RWPE2 (cell line): Measurements from ENCODE around the gene KBTBD12.

Experiments used
- ATAC-seq: fragments of 200-7000 bp; cut with Tn5 transposase; 3 replicates; pipeline ENCODE4 v1.9.1; 2021; ENCODE audit warnings: low read depth
- DNase-seq: peaks from one replicate; pipeline ENCODE4 v3.0.0-alpha.2; 2020; ENCODE audit warnings: low spot score
- H3K27ac ChIP-seq: fragments of 450-650 bp; 2 replicates; pipeline ENCODE4 v1.5.1; 2017; ENCODE audit warnings: mild to moderate bottlenecking; ENCODE audit not compliant: poor library complexity, severe bottlenecking
- H3K27me3 ChIP-seq: fragments of 250-450 bp; sonication (Bioruptor Pico); 2 replicates; pipeline ENCODE4 v1.5.1; 2021; ENCODE audit warnings: mild to moderate bottlenecking, moderate library complexity; ENCODE audit not compliant: insufficient read depth, poor library complexity, severe bottlenecking
- H3K36me3 ChIP-seq: fragments of 250-450 bp; sonication (Bioruptor Pico); 2 replicates; pipeline ENCODE4 v1.5.1; 2020; ENCODE audit warnings: low read depth, mild to moderate bottlenecking, moderate library complexity
- H3K4me1 ChIP-seq: fragments of 250-450 bp; sonication (Bioruptor Pico); 2 replicates; pipeline ENCODE4 v1.5.1; 2021; ENCODE audit warnings: mild to moderate bottlenecking, moderate library complexity; ENCODE audit not compliant: insufficient read depth, poor library complexity, severe bottlenecking
- H3K4me3 ChIP-seq: fragments of 250-450 bp; sonication (Bioruptor Pico); 2 replicates; pipeline ENCODE4 v1.5.1; 2021; ENCODE audit warnings: mild to moderate bottlenecking, moderate library complexity; ENCODE audit not compliant: severe bottlenecking
- H3K9me3 ChIP-seq: fragments of 250-450 bp; sonication (Bioruptor Pico); 2 replicates; pipeline ENCODE4 v1.5.1; 2021; ENCODE audit warnings: mild to moderate bottlenecking, moderate library complexity; ENCODE audit not compliant: severe bottlenecking
- CTCF ChIP-seq: fragments of 450-650 bp; IDR thresholded peaks from one replicate; pipeline ENCODE4 v1.5.1; 2017; ENCODE audit warnings: mild to moderate bottlenecking, moderate library complexity; ENCODE audit not compliant: poor library complexity, severe bottlenecking

Gene KBTBD12

GRCh38 chr3:127967316-127967715 lies 52.3 kb downstream of the KBTBD12 start:
- H3K36me3 ChIP-seq: no peaks in the 10 kb centered on the region
- no peak for TF ChIP-seq CTCF
- DNase-seq: no peak
- no peak overlapping the region for H3K27ac ChIP-seq
- no peak overlapping the region for H3K4me3 ChIP-seq
- no peaks in the 10 kb centered on the region for H3K27me3 ChIP-seq
- H3K4me1 ChIP-seq: no peaks in the 10 kb centered on the region
- no peaks in the 10 kb centered on the region for H3K9me3 ChIP-seq
- no peak for ATAC-seq

- DNase-seq (no peak), ATAC-seq (peak; percentile 91)
- Histone ChIP-seq H3K27me3 (no peaks in the 10 kb centered on the region), H3K36me3 (no peaks in the 10 kb centered on the region), H3K27ac (no peak overlapping the region), H3K4me1 (no peaks in the 10 kb centered on the region), H3K9me3 (no peaks in the 10 kb centered on the region), H3K4me3 (no peak overlapping the region)
- peak; percentile 89 for TF ChIP-seq CTCF
These were observed 56.0 kb downstream of the KBTBD12 start for GRCh38 chr3:127970966-127971592.

- Histone ChIP-seq H3K4me3 (no peak overlapping the region), H3K36me3 (no peaks in the 10 kb centered on the region), H3K9me3 (no peaks in the 10 kb centered on the region), H3K4me1 (no peaks in the 10 kb centered on the region), H3K27ac (no peak overlapping the region), H3K27me3 (no peaks in the 10 kb centered on the region)
- no peak for DNase-seq
- ATAC-seq: no peak
- TF ChIP-seq CTCF: no peak
These were observed 59.2 kb downstream of the KBTBD12 start for GRCh38 chr3:127974226-127974625.

GRCh38 chr3:127975153-127976029 lies 60.4 kb downstream of the KBTBD12 start:
- Histone ChIP-seq H3K4me3 (no peak overlapping the region), H3K36me3 (no peaks in the 10 kb centered on the region), H3K27me3 (no peaks in the 10 kb centered on the region), H3K9me3 (no peaks in the 10 kb centered on the region), H3K4me1 (no peaks in the 10 kb centered on the region), H3K27ac (no peak overlapping the region)
- ATAC-seq (no peak), DNase-seq (no peak)
- TF ChIP-seq CTCF: no peak

- H3K4me1 ChIP-seq: no peaks in the 10 kb centered on the region
- no peaks in the 10 kb centered on the region for H3K9me3 ChIP-seq
- no peak overlapping the region for H3K4me3 ChIP-seq
- H3K27ac ChIP-seq: no peak overlapping the region
- TF ChIP-seq CTCF: no peak
- no peaks in the 10 kb centered on the region for H3K36me3 ChIP-seq
- no peaks in the 10 kb centered on the region for H3K27me3 ChIP-seq
- DNase-seq (no peak), ATAC-seq (no peak)
These were observed 63.6 kb downstream of the KBTBD12 start for GRCh38 chr3:127978636-127979035.
